Tibial nerve (tissue), 4 donors: Measurements from ENCODE around the gene FANCI. TPM values are rescaled to one million over a fixed set of nuclear protein-coding genes. Genes with fewer than 3 reads are reported as not detected.

Experiments
- DNase-seq, 2 donors: peaks; one replicate each; pipeline ENCODE4 v3.0.0-alpha.2; 2019; ENCODE audit warnings: low spot score in 2 of 2
- H3K27ac ChIP-seq, 4 donors: fragments of 200-600 bp; sonication (generic) in 3 of 4; one replicate each; pipeline ENCODE4 v1.5.1; 2017 to 2019; ENCODE audit warnings: mild to moderate bottlenecking in 1 of 4
- H3K27me3 ChIP-seq, 2 donors: fragments of 200-600 bp; sonication (generic) in 1 of 2; one replicate each; pipeline versions ENCODE4 v1.5.1 to v1.6.0; 2017 to 2019
- H3K36me3 ChIP-seq, 3 donors: fragments of 200-600 bp; sonication (generic); one replicate each; pipeline ENCODE4 v1.5.1; 2018 to 2019
- H3K4me1 ChIP-seq, 4 donors: fragments of 200-600 bp; sonication (generic) in 3 of 4; one replicate each; pipeline ENCODE4 v1.5.1; 2017 to 2019
- H3K4me3 ChIP-seq, 4 donors: fragments of 200-600 bp; sonication (generic) in 3 of 4; one replicate each; pipeline ENCODE4 v1.5.1; 2017 to 2019; ENCODE audit warnings: mild to moderate bottlenecking in 1 of 4, moderate library complexity in 1 of 4
- H3K9me3 ChIP-seq, 4 donors: fragments of 200-600 bp; sonication (generic) in 3 of 4; one replicate each; pipeline ENCODE4 v1.5.1; 2017 to 2019
- EP300 ChIP-seq, 2 donors: sonication (generic); formaldehyde crosslinking; IDR thresholded peaks; one replicate each; pipeline ENCODE4 v1.6.1; 2017; ENCODE audit warnings: antibody characterized with exemption in 2 of 2, mild to moderate bottlenecking in 1 of 2
- POLR2A ChIP-seq, 2 donors: fragments of 450-650 bp; IDR thresholded peaks; one replicate each; pipeline ENCODE4 v1.6.1; 2017; ENCODE audit warnings: antibody characterized with exemption in 2 of 2, mild to moderate bottlenecking in 2 of 2, moderate library complexity in 2 of 2
- WGBS, 2 donors: methylation state at CpG; one replicate each; pipeline ENCODE4 v1.1.5; 2018; 5-methylcytosine and 5-hydroxymethylcytosine counted together
- total RNA-seq, 4 donors: library from RNA; depleted of rRNA; stranded (reverse); fragments of >200 nt; gene quantifications; one replicate each; pipeline ENCODE4 v1.1.0, GENCODE V29; 2016
- TF ChIP-seq, protein P1 (sequence below), 5 experiments: fragments of 200-600 bp in 3 of 5; fragments of 450-650 bp in 2 of 5; sonication (generic) in 3 of 5; IDR thresholded peaks; one replicate each; pipeline ENCODE4 v1.5.1; 2016 to 2019; ENCODE audit warnings: antibody characterized with exemption in 5 of 5, mild to moderate bottlenecking in 3 of 5, moderate library complexity in 2 of 5

FANCI gene
- total RNA-seq, 4 donors from 2014 or later, result 2.7 to 8.7 (median 5.1) TPM

- WGBS, 2 donors, result 77 to 86% methylated on average over 6 of the region's 6 CpGs
- H3K36me3 ChIP-seq, result peaks cover 5 to 100% (median 77%) of the 10 kb centered on the region in 3 donors
Measured at GRCh38 chr15:89326316-89326715, 82.5 kb downstream of the FANCI start.

GRCh38 chr15:89327113-89327512 is 83.3 kb downstream of the FANCI start:
- Histone ChIP-seq H3K9me3 (no peaks in the 10 kb centered on the region), H3K27ac (no peak overlapping the region), H3K27me3 (no peaks in the 10 kb centered on the region), H3K4me1 (peaks cover 4 to 38% (median 19%) of the 10 kb centered on the region in 4 donors), H3K4me3 (no peak overlapping the region), H3K36me3 (peaks cover 5 to 99% (median 70%) of the 10 kb centered on the region in 3 donors)
- DNase-seq, result no peak
- TF ChIP-seq, protein P1, sequence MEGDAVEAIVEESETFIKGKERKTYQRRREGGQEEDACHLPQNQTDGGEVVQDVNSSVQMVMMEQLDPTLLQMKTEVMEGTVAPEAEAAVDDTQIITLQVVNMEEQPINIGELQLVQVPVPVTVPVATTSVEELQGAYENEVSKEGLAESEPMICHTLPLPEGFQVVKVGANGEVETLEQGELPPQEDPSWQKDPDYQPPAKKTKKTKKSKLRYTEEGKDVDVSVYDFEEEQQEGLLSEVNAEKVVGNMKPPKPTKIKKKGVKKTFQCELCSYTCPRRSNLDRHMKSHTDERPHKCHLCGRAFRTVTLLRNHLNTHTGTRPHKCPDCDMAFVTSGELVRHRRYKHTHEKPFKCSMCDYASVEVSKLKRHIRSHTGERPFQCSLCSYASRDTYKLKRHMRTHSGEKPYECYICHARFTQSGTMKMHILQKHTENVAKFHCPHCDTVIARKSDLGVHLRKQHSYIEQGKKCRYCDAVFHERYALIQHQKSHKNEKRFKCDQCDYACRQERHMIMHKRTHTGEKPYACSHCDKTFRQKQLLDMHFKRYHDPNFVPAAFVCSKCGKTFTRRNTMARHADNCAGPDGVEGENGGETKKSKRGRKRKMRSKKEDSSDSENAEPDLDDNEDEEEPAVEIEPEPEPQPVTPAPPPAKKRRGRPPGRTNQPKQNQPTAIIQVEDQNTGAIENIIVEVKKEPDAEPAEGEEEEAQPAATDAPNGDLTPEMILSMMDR (IDR thresholded peaks at IDR 0.05), result no peak
- TF ChIP-seq POLR2A (IDR thresholded peaks at IDR 0.05), result no peak
- 90 to 94% methylated on average over 6 of the region's 6 CpGs for WGBS, 2 donors

More at GRCh38 chr15:89326316-89326715, 82.5 kb downstream of the FANCI start:
- DNase-seq, result no peak
- Histone ChIP-seq H3K4me1 (peaks cover 0 to 30% (median 11%) of the 10 kb centered on the region in 4 donors), H3K27ac (no peak overlapping the region), H3K9me3 (no peaks in the 10 kb centered on the region), H3K27me3 (no peaks in the 10 kb centered on the region), H3K4me3 (no peak overlapping the region)
- TF ChIP-seq EP300 (IDR thresholded peaks at IDR 0.05), result no peak
- TF ChIP-seq, protein P1 (IDR thresholded peaks at IDR 0.05), result no peak
- no peak for TF ChIP-seq POLR2A (IDR thresholded peaks at IDR 0.05)

GRCh38 chr15:89328398-89329254 is 84.8 kb downstream of the FANCI start:
- TF ChIP-seq EP300 (IDR thresholded peaks at IDR 0.05) (no peak), POLR2A (IDR thresholded peaks at IDR 0.05) (no peak)
- TF ChIP-seq, protein P1 (IDR thresholded peaks at IDR 0.05), result no peak
- H3K9me3 ChIP-seq, result no peaks in the 10 kb centered on the region
- 87 to 90% methylated on average over 10 to 12 of the region's 13 CpGs for WGBS, 2 donors
- H3K36me3 ChIP-seq, result peaks cover 5 to 96% (median 63%) of the 10 kb centered on the region in 3 donors
- peaks cover 4 to 53% (median 34%) of the 10 kb centered on the region in 4 donors for H3K4me1 ChIP-seq
- DNase-seq, result no peak
- H3K4me3 ChIP-seq, result no peak overlapping the region
- H3K27ac ChIP-seq, result no peak overlapping the region
- no peaks in the 10 kb centered on the region for H3K27me3 ChIP-seq

DNA sequence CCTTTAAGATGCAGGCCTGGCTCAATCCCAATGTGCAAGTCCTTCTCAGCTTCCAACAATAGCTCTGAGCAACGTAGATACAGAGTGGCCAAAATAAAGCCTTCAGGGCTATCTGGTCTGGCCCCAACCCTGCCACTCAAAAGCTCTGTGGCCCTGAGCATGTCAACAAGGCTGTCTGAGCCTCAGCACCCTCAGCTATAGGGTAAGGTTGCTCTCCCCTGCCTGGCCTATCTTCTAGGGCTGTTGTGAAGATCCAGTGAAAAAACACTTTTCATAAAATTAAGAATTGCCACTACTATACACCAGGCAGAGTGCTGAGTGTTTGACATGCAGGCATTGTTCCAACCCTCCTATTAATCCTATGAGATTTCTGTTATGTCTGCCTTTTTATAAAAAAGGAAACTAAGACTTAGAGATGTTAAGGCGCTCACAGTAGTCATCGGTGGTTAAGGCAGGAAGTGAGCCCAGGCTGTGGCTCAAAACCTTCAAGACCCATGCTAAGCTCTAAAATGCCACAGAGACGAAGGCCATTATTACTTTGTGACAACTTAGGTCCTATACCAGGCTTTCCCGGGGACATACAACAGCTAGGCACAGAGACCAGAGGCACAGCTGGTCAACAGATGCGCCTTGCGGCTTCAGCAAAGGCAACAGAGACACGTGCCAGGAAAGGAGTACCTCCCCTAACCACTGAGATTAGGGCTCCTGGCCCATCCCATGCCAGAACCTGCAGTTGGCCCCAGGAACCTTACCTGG is 85.7 kb downstream of the FANCI start:
- H3K9me3 ChIP-seq, result no peaks in the 10 kb centered on the region
- WGBS, 2 donors, result 76 to 85% methylated on average over 8 of the region's 8 CpGs
- peaks cover 2 to 87% (median 54%) of the 10 kb centered on the region in 3 donors for H3K36me3 ChIP-seq
- no peak overlapping the region for H3K4me3 ChIP-seq
- H3K27ac ChIP-seq, result no peak overlapping the region
- H3K27me3 ChIP-seq, result no peaks in the 10 kb centered on the region
- TF ChIP-seq EP300 (IDR thresholded peaks at IDR 0.05) (no peak), POLR2A (IDR thresholded peaks at IDR 0.05) (no peak)
- TF ChIP-seq, protein P1 (IDR thresholded peaks at IDR 0.05), result no peak
- DNase-seq, result no peak
- peaks cover 4 to 55% (median 37%) of the 10 kb centered on the region in 4 donors for H3K4me1 ChIP-seq
